DOHH2 (cell line): Measurements from ENCODE around the gene HES1.
A peak's percentile ranks its signal among the peaks of the same experiment; 100 is the strongest.

Experiments used
- H3F3A ChIP-seq: fragments of 200-600 bp; sonication (generic), shearing (Covaris generic); 2 replicates; pipeline ENCODE4 v1.6.0; 2016; ENCODE audit warnings: antibody characterized with exemption, mild to moderate bottlenecking; ENCODE audit not compliant: control insufficient read depth, insufficient read depth
- H3K27ac ChIP-seq: fragments of 200-600 bp; sonication (generic); 2 replicates; pipeline ENCODE4 v1.5.1; 2014; ENCODE audit warnings: low read depth, mild to moderate bottlenecking, low read length, moderate library complexity
- H3K27me3 ChIP-seq: fragments of 200-600 bp; sonication (generic); 2 replicates; pipeline ENCODE4 v1.6.1; 2014; ENCODE audit warnings: mild to moderate bottlenecking, low read length, mixed read lengths; ENCODE audit not compliant: control insufficient read depth
- H3K36me3 ChIP-seq: fragments of 200-600 bp; sonication (generic); 2 replicates; pipeline ENCODE4 v1.6.1; 2014; ENCODE audit warnings: mild to moderate bottlenecking, low read length, moderate library complexity, mixed read lengths; ENCODE audit not compliant: control insufficient read depth
- H3K4me1 ChIP-seq: fragments of 200-600 bp; sonication (generic); 2 replicates; pipeline ENCODE4 v1.6.1; 2014; ENCODE audit warnings: mild to moderate bottlenecking, low read length, mixed read lengths; ENCODE audit not compliant: control insufficient read depth
- H3K4me2 ChIP-seq: fragments of 200-600 bp; sonication (generic); 2 replicates; pipeline ENCODE4 v1.6.0; 2014; ENCODE audit warnings: mild to moderate bottlenecking, low read length, moderate library complexity
- H3K4me3 ChIP-seq: fragments of 200-600 bp; sonication (generic); 2 replicates; pipeline ENCODE4 v1.5.1; 2014; ENCODE audit warnings: mild to moderate bottlenecking, low read length, mixed read lengths
- H3K79me2 ChIP-seq: fragments of 200-600 bp; sonication (generic); 2 replicates; pipeline ENCODE4 v1.6.1; 2014; ENCODE audit warnings: mild to moderate bottlenecking, low read length, mixed read lengths; ENCODE audit not compliant: control insufficient read depth
- H3K9me2 ChIP-seq: fragments of 200-600 bp; sonication (generic); replicated peaks from 2 replicates; pipeline ENCODE4 v1.6.1; 2014; ENCODE audit warnings: mild to moderate bottlenecking, low read length, mixed read lengths; ENCODE audit not compliant: control insufficient read depth
- H3K9me3 ChIP-seq: fragments of 200-600 bp; sonication (generic); 2 replicates; pipeline ENCODE4 v1.6.1; 2014; ENCODE audit warnings: antibody characterized with exemption, low read length, mixed read lengths; ENCODE audit not compliant: control insufficient read depth, insufficient read depth
- H4K20me1 ChIP-seq: fragments of 200-600 bp; sonication (generic); 2 replicates; pipeline ENCODE4 v1.6.0; 2014; ENCODE audit warnings: low read depth, mild to moderate bottlenecking, antibody characterized with exemption, low read length, moderate library complexity; ENCODE audit not compliant: control insufficient read depth, insufficient read depth
- CTCF ChIP-seq: fragments of 200-600 bp; sonication (generic); IDR thresholded peaks from one replicate; pipeline ENCODE4 v1.5.1; 2014; ENCODE audit warnings: antibody characterized with exemption, mild to moderate bottlenecking, low read depth, low read length; ENCODE audit not compliant: poor library complexity, severe bottlenecking
- EZH2phosphoT487 ChIP-seq: fragments of 200-600 bp; sonication (generic); IDR thresholded peaks from 2 replicates; pipeline ENCODE4 v1.6.1; 2017; ENCODE audit warnings: borderline replicate concordance, mild to moderate bottlenecking, antibody characterized with exemption, low read length, moderate library complexity, mixed read lengths

The HES1 gene

DNA sequence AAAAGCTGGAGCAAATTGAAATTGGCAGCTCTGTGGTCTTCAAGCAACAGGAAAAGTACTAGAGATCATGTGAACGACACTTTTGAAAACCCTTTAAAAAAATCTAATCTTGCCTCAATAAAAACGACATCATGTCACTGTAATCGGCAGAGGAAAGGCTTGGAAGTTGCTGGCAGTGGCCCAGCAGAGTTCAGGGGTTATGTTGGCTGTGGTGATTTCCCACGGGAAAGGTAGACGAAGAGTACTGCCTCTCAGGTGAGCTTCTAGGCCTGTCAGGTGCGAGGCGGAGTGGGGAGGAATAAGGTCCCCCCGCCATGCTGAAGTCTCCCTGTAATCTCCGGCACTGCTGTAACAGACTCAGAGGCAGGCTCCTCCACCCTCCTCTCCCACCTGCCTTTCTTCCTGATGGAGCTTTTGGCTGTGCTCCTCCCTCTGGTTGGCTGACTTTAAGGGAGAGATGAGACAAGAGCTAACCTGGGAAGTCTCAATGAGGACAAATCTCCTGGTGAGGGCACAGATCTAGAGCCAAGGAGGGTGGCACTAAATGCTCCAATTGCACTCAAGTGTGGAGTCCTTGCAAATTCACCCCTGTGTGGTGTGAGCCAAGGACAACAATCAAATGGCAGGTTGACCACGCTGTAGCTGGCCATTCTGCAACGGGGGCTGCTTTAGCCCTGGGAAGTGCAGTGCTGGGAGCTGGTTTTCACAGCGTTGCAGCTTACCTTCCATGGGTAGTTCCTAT lies 18.7 kb upstream of the HES1 start:
- H3K4me1 ChIP-seq: peaks cover 21% of the 10 kb centered on the region
- H3F3A ChIP-seq: no peaks in the 10 kb centered on the region
- H3K27ac ChIP-seq: no peak overlapping the region
- TF ChIP-seq CTCF: no peak
- TF ChIP-seq EZH2phosphoT487: no peak
- H3K4me3 ChIP-seq: no peak overlapping the region
- no peaks in the 10 kb centered on the region; the same call in 1 of the 2 replicates for H3K27me3 ChIP-seq
- no peak overlapping the region for H3K4me2 ChIP-seq
- no peaks in the 10 kb centered on the region for H4K20me1 ChIP-seq
- no peaks in the 10 kb centered on the region for H3K9me3 ChIP-seq
- no peaks in the 10 kb centered on the region for H3K36me3 ChIP-seq
- H3K9me2 ChIP-seq: no peaks in the 10 kb centered on the region
- no peaks in the 10 kb centered on the region for H3K79me2 ChIP-seq

GRCh38 chr3:194118920-194119319 lies 17.0 kb upstream of the HES1 start:
- Histone ChIP-seq H3K4me3 (no peak overlapping the region), H3K4me1 (peaks cover 21% of the 10 kb centered on the region), H3K36me3 (no peaks in the 10 kb centered on the region), H4K20me1 (no peaks in the 10 kb centered on the region), H3K9me2 (no peaks in the 10 kb centered on the region), H3K9me3 (no peaks in the 10 kb centered on the region), H3K27ac (no peak overlapping the region), H3K27me3 (no peaks in the 10 kb centered on the region; the same call in 1 of the 2 replicates), H3K4me2 (no peak overlapping the region), H3F3A (no peaks in the 10 kb centered on the region), H3K79me2 (no peaks in the 10 kb centered on the region)
- no peak for TF ChIP-seq EZH2phosphoT487
- TF ChIP-seq CTCF: no peak

GRCh38 chr3:194119831-194120590 lies 15.9 kb upstream of the HES1 start:
- peak overlapping the region; percentile 34 for H3K4me3 ChIP-seq

More at GRCh38 chr3:194119831-194120590, 15.9 kb upstream of the HES1 start:
- Histone ChIP-seq H4K20me1 (no peaks in the 10 kb centered on the region), H3K36me3 (no peaks in the 10 kb centered on the region), H3F3A (no peaks in the 10 kb centered on the region), H3K9me3 (no peaks in the 10 kb centered on the region), H3K4me1 (peaks cover 21% of the 10 kb centered on the region), H3K4me2 (peak overlapping the region; percentile 44), H3K79me2 (no peaks in the 10 kb centered on the region), H3K9me2 (no peaks in the 10 kb centered on the region), H3K27me3 (no peaks in the 10 kb centered on the region; the same call in 1 of the 2 replicates), H3K27ac (no peak overlapping the region)
- no peak for TF ChIP-seq EZH2phosphoT487
- TF ChIP-seq CTCF: no peak
